ENCODE data around the gene TBL1X. TPM values are rescaled to one million over a fixed set of nuclear protein-coding genes. Genes with fewer than 3 reads are reported as not detected.

Gene TBL1X
- total RNA-seq, 4 donors from 2014 or later = 32.9 to 42.9 (median 33.4) TPM

GRCh38 chrX:9683350-9683749 is 218.5 kb downstream of the TBL1X start:
- intact Hi-C loops (cut with DNase I) = no loop called here
- no peak for DNase-seq
- Histone ChIP-seq H3K36me3 (no peaks in the 10 kb centered on the region), H3K9me3 (no peaks in the 10 kb centered on the region), H3K4me1 (no peaks in the 10 kb centered on the region), H3K27ac (no peak overlapping the region), H3K27me3 (no peaks in the 10 kb centered on the region), H3K4me3 (replicated peaks in 1 of 3) (no peak overlapping the region)
- TF ChIP-seq POLR2A (IDR thresholded peaks at IDR 0.05) (no peak), CTCF (IDR thresholded peaks at IDR 0.05) (no peak)
- WGBS, 2 donors = 95 to 97% methylated on average over 7 to 9 of the region's 9 CpGs

- DNase-seq = no peak
- H3K36me3 ChIP-seq = no peaks in the 10 kb centered on the region
These were observed 223.0 kb downstream of the TBL1X start for GRCh38 chrX:9687899-9688298.

GRCh38 chrX:9688833-9689232 is 224.0 kb downstream of the TBL1X start:
- intact Hi-C loops (cut with DNase I) = no loop called here

More at GRCh38 chrX:9687899-9688298, 223.0 kb downstream of the TBL1X start:
- intact Hi-C loops (cut with DNase I) = no loop called here
- Histone ChIP-seq H3K4me3 (replicated peaks in 1 of 3) (no peak overlapping the region), H3K4me1 (no peaks in the 10 kb centered on the region), H3K27ac (no peak overlapping the region), H3K27me3 (no peaks in the 10 kb centered on the region), H3K9me3 (no peaks in the 10 kb centered on the region)
- TF ChIP-seq POLR2A (IDR thresholded peaks at IDR 0.05) = no peak
- TF ChIP-seq CTCF (IDR thresholded peaks at IDR 0.05) = no peak
- 97% methylated on average over 14 to 27 of the region's 27 CpGs for WGBS, 2 donors

GRCh38 chrX:9690046-9690445 is 225.2 kb downstream of the TBL1X start:
- Histone ChIP-seq H3K27me3 (no peaks in the 10 kb centered on the region), H3K27ac (no peak overlapping the region), H3K36me3 (no peaks in the 10 kb centered on the region), H3K4me1 (no peaks in the 10 kb centered on the region), H3K4me3 (replicated peaks in 1 of 3) (no peak overlapping the region), H3K9me3 (no peaks in the 10 kb centered on the region)
- intact Hi-C loops (cut with DNase I) = no loop called here
- TF ChIP-seq POLR2A (IDR thresholded peaks at IDR 0.05) (no peak), CTCF (IDR thresholded peaks at IDR 0.05) (no peak)
- no peak for DNase-seq
- WGBS, 2 donors = 94 to 95% methylated on average over 5 of the region's 5 CpGs

More at GRCh38 chrX:9688833-9689232, 224.0 kb downstream of the TBL1X start:
- no peak for TF ChIP-seq POLR2A (IDR thresholded peaks at IDR 0.05)
- no peak for TF ChIP-seq CTCF (IDR thresholded peaks at IDR 0.05)
- Histone ChIP-seq H3K36me3 (no peaks in the 10 kb centered on the region), H3K4me3 (replicated peaks in 1 of 3) (no peak overlapping the region), H3K9me3 (no peaks in the 10 kb centered on the region), H3K4me1 (no peaks in the 10 kb centered on the region), H3K27me3 (no peaks in the 10 kb centered on the region), H3K27ac (no peak overlapping the region)
- DNase-seq = no peak
- 94 to 96% methylated on average over 13 to 15 of the region's 24 CpGs for WGBS, 2 donors

- no peak for DNase-seq
- Histone ChIP-seq H3K27ac (no peak overlapping the region), H3K36me3 (no peaks in the 10 kb centered on the region), H3K27me3 (no peaks in the 10 kb centered on the region), H3K9me3 (no peaks in the 10 kb centered on the region), H3K4me3 (replicated peaks in 1 of 3) (no peak overlapping the region), H3K4me1 (no peaks in the 10 kb centered on the region)
- intact Hi-C loops (cut with DNase I) = no loop called here
- 91 to 94% methylated on average over 11 to 12 of the region's 12 CpGs for WGBS, 2 donors
- TF ChIP-seq POLR2A (IDR thresholded peaks at IDR 0.05) = no peak
- no peak for TF ChIP-seq CTCF (IDR thresholded peaks at IDR 0.05)
These were observed 228.6 kb downstream of the TBL1X start for GRCh38 chrX:9693307-9694001.
